Tibial nerve (tissue), 4 donors: Measurements from ENCODE around the gene MYO3B.

Source experiments
- EP300 ChIP-seq, 2 donors: sonication (generic); formaldehyde crosslinking; IDR thresholded peaks; one replicate each; pipeline ENCODE4 v1.6.1; 2017; ENCODE audit warnings: antibody characterized with exemption in 2 of 2, mild to moderate bottlenecking in 1 of 2
- POLR2A ChIP-seq, 2 donors: fragments of 450-650 bp; IDR thresholded peaks; one replicate each; pipeline ENCODE4 v1.6.1; 2017; ENCODE audit warnings: antibody characterized with exemption in 2 of 2, mild to moderate bottlenecking in 2 of 2, moderate library complexity in 2 of 2
- TF ChIP-seq, protein P1 (sequence below), 5 experiments: fragments of 200-600 bp in 3 of 5; fragments of 450-650 bp in 2 of 5; sonication (generic) in 3 of 5; IDR thresholded peaks; one replicate each; pipeline ENCODE4 v1.5.1; 2016 to 2019; ENCODE audit warnings: antibody characterized with exemption in 5 of 5, mild to moderate bottlenecking in 3 of 5, moderate library complexity in 2 of 5

DNA sequence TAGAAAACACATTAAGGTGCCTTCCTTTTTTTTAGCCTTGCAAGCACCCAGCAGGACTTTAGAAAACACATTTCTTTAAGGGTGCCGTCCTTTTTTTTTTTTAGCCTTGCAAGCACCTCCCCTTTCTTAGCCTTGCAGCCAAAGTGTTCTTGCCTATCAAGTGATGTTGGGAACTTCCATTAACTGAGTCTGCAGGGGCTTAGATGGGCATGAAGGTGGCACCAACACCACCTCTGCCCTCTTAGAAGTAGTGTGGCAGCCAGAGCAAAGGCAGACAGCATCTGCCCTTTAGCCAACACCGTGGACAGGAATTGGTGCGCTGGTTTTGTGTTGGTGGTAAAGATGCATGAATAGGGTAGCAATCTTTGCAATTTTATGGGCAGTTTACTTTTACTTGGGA lies 325.6 kb downstream of the MYO3B start:
- TF ChIP-seq, protein P1, sequence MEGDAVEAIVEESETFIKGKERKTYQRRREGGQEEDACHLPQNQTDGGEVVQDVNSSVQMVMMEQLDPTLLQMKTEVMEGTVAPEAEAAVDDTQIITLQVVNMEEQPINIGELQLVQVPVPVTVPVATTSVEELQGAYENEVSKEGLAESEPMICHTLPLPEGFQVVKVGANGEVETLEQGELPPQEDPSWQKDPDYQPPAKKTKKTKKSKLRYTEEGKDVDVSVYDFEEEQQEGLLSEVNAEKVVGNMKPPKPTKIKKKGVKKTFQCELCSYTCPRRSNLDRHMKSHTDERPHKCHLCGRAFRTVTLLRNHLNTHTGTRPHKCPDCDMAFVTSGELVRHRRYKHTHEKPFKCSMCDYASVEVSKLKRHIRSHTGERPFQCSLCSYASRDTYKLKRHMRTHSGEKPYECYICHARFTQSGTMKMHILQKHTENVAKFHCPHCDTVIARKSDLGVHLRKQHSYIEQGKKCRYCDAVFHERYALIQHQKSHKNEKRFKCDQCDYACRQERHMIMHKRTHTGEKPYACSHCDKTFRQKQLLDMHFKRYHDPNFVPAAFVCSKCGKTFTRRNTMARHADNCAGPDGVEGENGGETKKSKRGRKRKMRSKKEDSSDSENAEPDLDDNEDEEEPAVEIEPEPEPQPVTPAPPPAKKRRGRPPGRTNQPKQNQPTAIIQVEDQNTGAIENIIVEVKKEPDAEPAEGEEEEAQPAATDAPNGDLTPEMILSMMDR (IDR thresholded peaks at IDR 0.05), result no peak
- TF ChIP-seq POLR2A (IDR thresholded peaks at IDR 0.05) (no peak), EP300 (IDR thresholded peaks at IDR 0.05) (no peak)
